Stimulated activated naive CD8-positive, alpha-beta T cell treated with anti-CD3 and anti-CD28 coated beads, Interleukin-15, Interleukin-2, amounts not matched to agents 100 U/mL and 50 U/mL, for 24 hours (primary cell): ENCODE data around the gene METAP1.
"Not testable (repeated sequence)": the region's sequence is repeated elsewhere in the genome, so short reads cannot be mapped to it uniquely, and the experiment has no call there.

Experiments used
- ATAC-seq: fragments of 150-1000 bp; cut with Tn5 transposase; one replicate; pipeline ENCODE4 v1.10.0; 2021
- DNase-seq: peaks from one replicate; pipeline ENCODE4 v3.0.0; 2021

METAP1 gene

DNA sequence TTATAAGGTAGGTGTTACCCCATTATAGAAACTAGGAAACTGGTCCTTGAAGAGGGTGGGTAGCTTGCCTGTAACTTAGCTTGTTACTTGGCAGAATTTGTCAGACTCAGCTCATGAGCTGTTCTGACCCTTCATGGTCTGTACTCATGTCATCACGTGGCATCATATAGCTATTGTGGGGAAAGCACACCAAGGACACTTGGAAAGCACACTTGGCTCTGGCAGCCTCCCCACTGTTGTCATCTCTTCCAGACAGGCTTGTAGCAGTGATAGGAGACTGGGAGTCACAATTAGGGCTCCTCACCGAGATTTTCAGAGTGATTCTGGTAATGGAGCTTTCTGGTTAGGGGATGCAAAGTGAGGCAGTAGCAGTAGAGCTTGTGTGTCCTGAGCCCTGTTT, 62.7 kb downstream of the METAP1 start:
- ATAC-seq (no peak), DNase-seq (no peak)

DNA sequence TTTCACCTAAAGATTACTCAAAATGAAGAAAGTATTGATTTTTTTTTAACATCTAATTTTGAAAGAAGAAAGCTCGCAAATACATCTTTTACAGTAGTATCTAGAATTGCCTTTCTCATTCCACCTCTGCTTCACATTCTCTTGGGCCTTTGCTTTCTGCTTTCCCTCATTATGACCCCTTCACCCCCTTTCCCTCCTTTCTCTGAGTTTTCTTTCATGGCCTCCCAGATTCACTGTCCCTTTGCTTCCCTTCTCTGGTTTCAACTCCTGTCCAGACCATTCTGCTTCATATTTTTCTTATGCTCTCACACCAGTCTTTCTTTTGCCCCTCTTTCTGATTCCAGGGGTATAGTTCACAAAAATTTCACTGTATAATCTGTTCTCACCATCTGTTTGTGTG, 64.0 kb downstream of the METAP1 start:
- no peak for ATAC-seq
- no peak for DNase-seq

DNA sequence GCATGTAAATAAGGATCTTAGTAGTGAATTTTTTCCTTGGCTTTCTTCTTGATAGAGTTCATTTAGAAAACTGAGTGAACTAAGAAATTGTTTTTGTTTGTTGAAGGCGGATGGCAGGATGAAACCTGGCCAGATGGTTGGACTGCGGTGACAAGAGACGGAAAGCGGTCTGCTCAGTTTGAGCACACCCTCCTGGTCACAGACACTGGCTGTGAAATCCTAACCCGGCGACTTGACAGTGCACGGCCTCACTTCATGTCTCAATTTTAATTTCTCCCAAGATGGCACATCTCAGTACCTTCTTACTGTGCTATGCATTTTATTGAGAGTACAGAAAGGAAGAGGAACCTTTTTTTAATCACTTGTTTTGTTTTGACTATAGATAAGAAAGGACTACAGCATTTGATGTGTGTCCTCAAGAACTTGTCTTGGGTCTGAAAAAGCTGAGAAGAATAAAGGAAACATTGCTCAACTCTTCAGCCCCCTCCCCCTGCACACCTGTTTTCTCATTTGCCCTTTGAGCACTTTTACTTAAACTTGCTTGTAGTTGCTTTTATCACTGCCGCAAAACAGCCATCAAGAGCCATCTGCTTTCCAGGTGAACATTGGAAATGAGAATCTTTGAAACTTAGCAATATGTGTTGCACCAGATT, 65.7 kb downstream of the METAP1 start:
- no peak for ATAC-seq

DNA sequence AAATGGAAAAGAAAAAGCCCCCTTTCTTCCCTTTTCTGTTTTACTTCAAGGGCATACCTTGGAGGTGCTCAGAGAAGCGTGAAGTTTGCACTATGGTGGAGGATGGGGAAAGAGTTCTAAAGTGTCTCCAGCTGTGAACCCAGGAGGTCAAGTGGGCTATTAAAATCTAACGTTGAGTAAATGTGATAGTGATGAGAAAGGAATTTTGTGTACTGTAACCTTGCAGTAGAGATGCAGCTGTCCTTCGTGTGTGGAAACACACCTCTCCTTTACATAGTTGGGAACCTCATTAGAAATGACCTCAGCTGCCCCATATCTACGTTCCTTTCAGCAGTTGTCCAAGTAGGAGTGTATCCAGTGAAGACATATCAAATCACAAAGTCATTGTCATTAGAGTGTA, 66.6 kb downstream of the METAP1 start:
- ATAC-seq (no peak), DNase-seq (no peak)

More for the DNA sequence above, 65.7 kb downstream of the METAP1 start:
- no peak for DNase-seq

DNA sequence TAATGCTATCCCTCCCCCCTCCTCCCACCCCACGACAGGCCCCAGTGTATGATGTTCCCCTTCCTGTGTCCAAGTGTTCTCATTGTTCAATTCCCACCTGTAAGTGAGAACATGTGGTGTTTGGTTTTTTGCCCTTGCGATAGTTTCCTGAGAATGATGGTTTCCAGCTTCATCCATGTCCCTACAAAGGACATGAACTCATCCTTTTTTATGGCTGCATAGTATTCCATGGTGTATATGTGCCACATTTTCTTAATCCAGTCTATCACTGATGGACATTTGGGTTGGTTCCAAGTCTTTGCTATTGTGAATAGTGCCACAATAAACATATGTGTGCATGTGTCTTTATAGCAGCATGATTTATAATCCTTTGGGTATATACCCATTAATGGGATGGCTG, 70.0 kb downstream of the METAP1 start:
- not testable (repeated sequence) for DNase-seq, ATAC-seq

DNA sequence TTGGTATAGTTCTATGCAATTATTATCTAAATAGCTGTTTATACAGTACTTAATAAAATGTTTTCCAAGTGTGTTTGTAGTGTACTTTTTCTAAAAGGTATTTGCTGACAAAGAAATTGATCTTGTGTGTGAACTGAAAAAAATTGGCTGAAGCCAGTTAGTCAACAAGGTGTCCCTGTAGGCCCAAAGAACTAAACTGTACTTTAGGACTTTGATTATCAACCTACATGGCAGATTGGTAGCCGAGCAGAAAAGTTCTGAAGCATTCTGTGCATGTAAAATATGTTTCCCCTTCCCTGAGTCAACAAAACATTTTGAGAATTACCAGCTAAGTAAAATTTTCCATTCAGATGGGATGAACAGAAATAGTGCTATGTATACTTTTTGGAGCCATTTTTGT, 72.1 kb downstream of the METAP1 start:
- DNase-seq (no peak), ATAC-seq (no peak)

DNA sequence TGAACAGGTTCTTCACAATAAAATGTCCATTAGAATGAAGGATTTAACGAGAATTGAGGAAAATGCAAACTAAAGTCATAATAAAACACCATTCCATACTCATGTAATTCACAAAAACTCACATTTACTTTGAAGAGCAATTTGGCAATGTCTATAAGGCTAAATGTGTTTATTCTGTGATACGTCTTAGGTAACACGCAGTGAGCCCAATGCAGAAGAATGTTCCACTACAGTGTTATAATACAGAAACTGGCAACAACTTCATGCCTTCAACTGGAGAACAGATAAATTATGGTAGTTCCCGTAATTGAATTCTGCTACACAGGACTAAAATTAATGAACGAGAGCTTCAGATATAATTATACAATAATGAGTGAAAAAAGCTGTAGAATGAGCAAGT, 75.6 kb downstream of the METAP1 start:
- DNase-seq (no peak), ATAC-seq (no peak)

DNA sequence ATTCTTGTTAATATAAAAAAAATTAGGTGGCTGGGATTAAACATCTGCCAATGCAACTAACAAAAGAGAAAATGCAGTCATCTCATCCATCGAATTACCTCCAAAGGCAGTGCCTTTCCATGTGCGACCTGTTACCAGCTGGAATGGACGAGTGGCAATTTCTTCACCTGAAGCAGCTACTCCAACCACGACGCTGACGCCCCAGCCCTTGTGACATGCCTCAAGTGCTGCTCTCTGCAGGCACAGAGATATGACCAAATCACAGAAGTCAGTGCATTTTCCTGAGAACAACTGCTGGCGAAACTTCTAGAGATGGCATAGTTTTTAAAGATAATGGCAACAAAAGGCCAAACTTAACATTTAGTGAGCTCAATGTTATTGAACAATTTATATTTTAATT, 79.3 kb downstream of the METAP1 start:
- ATAC-seq (no peak), DNase-seq (no peak)

DNA sequence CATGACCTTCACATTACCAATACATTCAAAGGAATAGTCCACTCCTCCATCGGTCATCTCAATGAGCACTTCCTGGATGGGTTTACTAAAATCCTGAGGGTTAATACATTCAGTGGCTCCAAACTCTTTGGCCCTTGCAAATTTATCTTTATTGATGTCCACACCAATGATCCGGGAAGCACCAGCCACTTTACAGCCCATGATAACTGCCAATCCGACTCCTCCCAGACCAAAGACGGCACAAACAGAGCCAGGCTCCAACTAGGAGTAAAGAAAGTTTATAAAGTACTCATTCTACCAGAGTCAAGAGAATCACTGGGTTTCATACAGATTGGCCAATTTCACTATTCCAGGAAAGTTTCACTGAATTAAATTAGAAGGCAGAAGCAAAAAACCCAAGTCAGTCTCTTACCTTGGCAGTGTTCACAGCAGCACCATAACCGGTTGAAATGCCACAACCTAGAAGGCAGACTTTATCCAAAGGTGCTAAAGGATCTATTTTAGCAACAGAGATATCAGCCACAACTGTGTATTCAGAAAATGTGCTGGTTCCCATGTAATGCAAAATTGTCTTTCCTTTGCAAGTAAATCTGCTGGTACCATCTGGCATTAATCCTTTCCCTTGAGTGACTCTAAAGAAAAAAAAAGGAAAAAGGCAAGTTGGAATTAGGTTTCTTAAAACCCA, 80.9 kb downstream of the METAP1 start:
- no peak for DNase-seq
- no peak for ATAC-seq

DNA sequence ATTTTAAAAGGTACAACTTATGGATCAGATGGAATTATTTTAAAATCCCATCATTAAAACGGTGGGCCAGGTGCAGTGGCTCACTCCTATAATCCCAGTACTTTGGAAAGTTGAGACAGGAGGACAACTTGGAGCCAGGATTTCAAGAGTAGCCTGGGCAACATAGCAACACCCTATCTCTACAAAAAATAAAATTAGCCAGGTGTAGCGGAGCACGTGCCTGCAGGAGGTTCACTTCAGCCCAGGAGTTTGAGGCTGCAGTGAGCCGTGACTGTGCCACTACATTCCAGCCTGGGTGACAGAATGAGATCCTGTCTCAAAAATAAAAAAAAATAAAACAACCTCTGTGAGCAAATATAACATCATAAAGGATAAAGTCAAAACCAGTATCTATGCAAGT, 81.7 kb downstream of the METAP1 start:
- no peak for ATAC-seq
- no peak for DNase-seq

DNA sequence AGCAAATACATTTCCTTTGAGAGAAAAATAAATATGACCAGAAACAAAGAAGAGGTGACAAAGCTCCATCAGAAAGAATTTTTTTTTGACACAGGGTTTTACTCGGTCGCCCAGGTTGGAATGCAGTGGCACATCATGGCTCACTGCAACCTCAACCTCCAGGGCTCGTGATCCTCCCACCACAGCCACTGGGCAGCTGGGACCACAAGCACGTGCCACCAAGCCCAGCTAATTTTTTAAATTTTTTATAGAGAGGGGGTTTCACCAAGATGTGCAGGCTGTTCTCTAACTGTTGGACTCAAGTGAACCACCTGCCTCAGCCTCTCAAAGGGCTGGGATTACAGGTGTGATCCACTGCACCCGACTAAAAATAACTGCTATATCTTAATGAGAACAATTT, 82.8 kb downstream of the METAP1 start:
- DNase-seq: no peak
- no peak for ATAC-seq

DNA sequence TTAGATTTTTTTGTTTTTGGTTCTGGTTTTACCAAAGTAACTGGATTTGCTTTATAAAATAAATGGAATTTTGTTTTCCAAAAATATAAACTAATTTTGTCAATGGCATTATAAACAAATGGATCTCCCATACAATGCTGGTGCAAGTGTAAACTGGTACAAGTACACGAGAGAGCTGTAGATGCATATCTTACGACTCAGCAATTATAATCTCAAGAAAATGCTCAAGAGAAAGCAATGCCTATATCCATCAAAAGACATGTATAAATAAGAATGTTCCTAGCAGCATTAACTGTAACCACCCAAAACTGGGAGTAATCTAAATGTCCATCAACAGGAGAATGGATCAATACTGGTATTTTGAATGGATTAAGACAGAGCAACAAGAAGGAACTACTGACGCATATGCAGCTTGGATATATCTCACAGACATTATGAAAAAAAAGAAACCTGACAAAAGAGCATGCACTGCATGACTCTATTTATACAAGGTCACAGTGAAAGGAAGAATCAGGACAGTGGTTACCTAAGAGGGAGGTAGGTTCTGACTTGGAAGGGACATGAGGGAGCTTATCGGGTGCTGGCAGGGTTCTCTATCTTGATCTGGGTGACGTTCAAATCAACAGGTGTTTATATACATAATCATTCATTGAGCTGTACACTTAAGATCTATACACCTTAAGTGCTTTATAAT, 83.6 kb downstream of the METAP1 start:
- DNase-seq (no peak), ATAC-seq (no peak)

DNA sequence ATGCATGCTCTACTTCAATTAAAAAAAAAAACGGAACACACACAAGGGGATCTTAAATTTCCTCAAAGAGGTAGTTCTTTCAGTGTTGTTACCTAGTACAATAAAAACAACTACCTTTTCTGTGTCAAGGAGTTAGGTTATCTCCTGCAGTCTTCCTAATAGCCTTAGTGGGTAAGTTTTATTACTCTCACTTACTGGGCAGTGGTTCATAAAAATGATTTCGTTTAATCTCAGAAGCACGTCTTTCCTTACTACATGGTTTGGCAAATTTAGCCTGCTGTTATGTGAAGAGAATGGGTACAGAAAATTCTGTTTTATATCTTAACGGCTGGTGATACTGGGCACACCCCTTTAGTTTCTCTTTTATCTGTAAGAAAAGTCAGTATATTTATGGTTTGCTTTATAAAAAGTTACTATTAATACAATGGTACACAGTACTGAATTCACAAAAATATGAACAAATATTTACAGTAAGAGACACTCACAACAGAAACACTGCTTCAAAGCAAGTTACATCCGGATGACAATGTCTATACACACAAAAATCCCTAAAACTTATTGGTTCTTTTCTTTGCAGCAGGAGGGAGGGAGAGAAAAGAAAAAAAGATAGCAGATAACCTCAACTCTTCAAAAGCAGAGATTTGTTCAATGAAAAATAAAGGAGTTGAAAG, 84.2 kb downstream of the METAP1 start:
- DNase-seq (no peak), ATAC-seq (no peak)

DNA sequence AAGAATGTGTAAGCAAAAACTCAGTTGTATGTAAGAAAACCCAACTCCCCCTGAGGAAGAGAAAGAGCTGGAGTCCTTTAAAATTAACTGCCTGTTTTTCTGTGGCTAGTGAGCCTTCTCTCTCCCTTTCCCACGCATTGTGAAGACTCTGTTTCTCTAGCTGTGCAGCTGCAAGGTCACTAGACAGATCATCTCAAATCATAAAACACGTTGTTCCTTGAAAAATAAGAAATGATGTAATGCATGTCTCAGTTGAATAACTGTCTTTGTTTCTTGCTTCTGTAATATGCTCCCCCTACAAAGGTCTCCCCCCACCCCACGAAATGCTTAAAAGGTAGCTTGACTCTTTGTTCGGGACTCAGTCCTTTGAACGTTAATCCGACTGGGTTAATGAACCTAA, 85.3 kb downstream of the METAP1 start:
- not testable (repeated sequence) for DNase-seq, ATAC-seq

DNA sequence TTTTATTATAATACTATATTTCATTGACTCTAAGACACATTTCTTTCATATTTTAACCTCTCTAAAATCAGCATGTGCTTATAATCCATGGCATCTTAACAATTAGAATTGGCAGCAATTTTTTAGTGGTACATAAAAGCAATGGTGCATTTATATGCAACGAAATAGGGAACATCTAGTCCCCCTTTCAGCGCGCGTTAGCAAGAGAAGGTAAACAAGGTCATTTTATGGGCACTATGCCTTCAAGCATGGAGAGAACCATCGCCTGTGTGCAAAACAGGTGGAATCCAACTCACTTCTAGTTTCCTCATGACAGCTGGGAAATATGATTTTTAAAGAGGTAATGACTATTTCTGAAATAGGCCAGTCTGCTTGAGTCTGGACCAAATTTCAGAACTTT, 86.7 kb downstream of the METAP1 start:
- DNase-seq (no peak), ATAC-seq (no peak)

DNA sequence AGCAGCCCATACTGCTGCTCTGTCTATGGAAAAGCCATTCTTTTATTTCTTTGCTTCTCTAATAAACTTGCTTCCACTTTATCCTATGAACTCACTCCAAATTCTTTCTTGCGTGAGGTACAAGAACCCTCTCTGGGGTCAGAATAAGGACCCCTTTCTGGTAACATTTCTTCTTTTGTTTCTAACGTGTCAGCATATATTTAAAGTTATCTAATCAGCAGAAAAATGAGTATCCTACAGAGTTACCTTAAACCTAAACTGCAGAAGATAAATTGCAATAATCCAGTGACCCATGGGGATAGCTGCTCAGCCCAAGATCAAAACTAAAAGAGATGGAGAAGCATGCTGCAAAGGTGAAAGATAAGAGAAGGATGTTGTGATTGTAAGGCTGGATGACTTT, 89.1 kb downstream of the METAP1 start:
- ATAC-seq: no peak
- no peak for DNase-seq

DNA sequence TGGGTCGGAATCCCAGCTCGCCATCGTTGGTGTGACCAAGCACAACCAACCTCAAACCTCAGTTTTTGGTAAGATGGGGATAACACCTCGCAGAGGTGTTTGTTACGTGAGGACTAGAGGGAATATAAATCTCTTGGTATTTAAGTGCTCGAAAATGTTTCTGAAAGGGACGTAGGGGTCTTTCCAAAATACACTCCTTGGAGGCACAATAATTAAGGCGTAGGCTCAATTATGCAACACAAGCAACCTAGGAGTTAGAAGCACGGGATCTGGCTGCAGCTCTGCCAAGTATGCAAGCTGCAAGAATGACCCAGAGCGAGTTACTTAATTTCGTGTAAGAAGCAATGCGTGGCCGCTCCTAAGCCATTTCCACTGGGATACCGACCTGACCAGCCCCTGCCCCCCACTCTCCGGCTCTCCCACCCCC, 92.5 kb downstream of the METAP1 start:
- ATAC-seq (no peak), DNase-seq (peak; percentile 22)

DNA sequence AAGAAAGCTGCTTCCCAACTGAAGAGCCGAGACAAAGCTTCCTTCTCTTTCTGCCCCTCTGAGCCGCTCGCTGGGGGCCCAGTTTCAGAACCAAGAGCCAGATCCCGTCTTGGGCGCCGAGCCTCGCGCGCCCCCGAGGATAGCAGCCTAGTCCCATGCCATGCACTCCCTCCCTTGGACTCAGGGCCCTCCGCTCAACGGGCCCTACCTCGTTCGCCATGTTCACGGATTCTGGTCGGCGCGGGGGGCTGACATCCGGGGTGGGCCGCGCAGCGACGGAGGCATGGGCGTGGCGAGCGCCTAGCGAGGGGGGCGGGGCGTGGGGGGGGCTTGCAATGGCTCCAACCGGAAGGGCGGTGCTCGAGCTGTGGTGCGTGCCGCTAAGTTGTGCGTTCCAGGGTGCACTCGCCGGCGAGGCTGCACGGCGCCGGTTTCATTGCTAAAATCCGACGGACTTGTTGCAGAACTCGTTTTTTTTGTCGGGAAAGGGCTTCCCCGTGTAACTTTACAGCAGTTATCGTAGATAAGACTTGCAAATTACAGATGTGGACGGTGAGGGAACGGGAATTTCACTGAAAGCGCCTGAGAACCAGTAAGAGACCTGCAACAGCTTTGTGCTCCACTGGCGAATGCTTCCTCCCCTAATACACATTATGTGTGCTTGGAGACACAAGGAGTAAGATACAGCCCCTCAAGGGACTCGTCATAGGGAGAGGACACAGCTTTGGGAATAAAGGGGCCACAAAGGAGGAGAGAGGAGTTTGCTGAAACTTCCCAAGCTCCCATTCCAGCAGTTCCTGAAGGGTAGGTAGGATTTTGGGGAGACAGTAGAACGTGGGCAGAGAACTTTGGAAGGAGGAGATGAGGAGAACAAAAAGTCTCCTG, 93.2 kb downstream of the METAP1 start, which contains the start of gene ADH5:
Gene ADH5, minus strand, starts transcription at position 308 of the 885 bp plus-strand sequence. Its CDS starts 88 bp downstream, at position 220.
- peak; percentile 95 for DNase-seq
- ATAC-seq: peak; percentile 99

DNA sequence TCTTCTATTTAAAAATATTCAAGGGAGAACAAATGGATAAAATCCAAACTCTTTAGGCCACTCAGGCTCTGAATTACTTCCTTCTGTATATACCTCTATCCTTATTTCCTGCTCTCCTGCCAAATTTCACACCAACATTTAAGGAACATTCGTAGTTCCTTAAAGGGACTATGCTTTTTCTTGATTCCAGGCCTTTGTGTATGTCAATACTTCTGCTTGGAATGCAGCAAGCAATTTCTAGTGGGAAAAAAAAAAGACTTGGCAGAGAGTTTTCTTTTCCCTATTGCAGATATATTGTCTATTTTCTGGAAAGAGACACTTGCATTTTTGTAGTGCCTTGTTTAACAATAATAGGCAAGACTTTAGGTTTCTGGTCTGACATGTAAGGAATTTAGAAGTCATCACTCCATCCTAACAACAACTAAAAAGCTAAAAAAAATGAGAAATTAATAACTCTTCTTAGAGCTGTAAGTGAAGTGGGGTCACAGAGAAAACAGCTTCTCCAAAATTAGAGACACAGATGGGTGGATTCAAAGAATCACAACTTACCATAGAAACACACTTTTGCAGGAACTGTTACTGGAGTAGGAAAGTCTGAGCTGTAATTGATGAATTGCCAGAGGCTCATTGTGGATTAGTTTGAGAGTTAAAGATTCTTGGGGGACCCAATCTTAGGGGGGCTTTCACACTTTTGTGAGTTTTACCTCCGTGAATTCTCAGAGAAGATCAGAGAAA, 95.1 kb downstream of the METAP1 start:
- DNase-seq: no peak
- no peak for ATAC-seq

DNA sequence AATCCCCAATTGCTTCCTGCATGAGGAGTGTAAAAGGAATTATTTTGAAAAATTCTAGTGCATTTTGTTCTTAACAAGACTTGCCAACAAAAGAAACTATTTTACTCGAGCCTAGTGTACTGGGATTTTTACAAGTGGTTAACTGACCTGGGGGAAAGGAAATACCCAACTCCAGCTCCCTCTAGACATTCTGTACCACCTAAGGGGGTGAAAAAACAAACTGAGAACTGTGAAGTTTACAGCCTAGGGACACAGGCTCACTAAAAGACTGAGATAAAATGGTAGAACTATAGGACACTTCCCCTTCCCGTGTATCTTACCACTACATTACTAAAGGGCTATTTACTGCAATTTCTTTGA, 95.7 kb downstream of the METAP1 start:
- ATAC-seq (no peak), DNase-seq (no peak)

DNA sequence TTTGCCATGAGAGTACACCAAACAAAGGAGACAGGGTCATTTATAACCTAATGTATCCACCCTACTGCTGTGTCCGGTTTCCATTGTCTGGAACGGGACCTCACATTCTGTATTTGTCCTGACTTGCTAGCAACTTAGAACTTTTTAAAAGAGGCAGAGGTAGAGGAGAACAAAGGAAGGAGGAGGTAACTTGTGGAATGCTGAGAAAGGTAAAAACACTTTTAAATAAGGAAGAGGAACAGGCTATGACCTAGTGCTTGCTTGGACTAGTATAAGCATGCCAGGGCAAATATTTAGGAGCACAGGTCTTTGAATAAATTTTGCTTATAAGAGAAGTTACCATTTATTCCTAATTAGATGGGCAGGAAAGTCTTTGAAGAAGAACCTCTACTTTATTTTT, 96.3 kb downstream of the METAP1 start:
- DNase-seq: not testable (repeated sequence)

More for the DNA sequence above, 96.3 kb downstream of the METAP1 start:
- not testable (repeated sequence) for ATAC-seq
